ENCODE measurements around the gene MDN1.
"Not testable (repeated sequence)": the region's sequence is repeated elsewhere in the genome, so short reads cannot be mapped to it uniquely, and the experiment has no call there.

Gene MDN1

DNA sequence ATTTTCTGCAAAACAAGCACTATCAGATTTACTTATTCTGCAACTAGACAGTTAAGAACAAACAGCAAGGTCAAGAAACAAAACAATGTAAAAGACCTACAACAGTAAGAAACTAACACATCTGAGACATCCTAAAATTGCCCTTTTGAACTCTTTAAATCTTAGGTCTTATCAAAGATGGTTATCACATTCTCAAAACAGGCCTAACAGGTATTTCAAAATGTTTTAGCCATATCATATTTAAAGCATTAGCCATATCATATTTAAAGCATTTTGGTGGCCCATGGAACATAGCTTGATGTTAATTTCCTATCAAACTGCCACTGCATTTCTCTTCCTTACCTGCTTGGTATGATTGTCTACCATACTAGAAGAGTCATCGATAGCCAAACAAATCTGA is 169.9 kb downstream of the MDN1 start:
- DNase-seq (ENCODE audit: low read depth in 2 of 2), result no peak

DNA sequence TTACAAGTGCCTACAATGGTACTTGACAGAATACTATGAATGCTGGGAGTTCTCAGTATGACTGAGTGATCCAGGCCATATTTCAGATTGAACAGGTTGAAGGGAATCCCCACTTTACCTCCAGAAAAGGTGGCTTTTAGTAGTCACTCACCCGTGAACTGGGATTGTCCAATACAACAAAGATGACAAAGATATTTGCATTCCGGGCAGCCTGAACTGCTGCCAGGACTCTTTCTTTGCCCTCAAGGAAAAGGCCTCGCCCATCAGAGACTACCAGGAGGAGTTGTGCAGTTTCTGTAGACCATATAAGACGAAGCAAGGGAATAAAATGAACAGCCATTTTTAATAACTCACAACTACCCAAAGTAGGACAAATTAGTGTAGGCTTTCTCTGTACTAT is 174.7 kb downstream of the MDN1 start:
- DNase-seq (ENCODE audit: low read depth in 2 of 2), result no peak

DNA sequence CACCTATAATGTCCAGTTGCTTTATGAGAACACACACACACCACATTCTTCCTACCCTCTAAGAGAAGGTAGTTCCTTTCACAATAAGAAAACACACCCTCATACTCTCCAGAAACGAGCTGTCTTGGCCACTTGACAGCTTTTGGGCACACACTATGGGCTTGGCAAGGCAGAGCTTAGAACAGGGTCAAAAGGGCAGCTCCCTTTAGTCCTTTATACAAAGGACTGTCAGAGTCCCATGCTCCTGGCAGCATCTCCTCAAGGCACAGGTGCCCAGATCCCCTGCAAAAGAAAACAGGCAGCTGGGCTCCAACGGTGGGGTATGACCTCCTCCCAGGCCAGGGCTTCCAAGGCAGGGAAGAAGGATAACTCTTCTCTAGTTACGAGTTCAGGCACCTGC is 176.2 kb downstream of the MDN1 start:
- no peak for DNase-seq (ENCODE audit: low read depth in 2 of 2)

DNA sequence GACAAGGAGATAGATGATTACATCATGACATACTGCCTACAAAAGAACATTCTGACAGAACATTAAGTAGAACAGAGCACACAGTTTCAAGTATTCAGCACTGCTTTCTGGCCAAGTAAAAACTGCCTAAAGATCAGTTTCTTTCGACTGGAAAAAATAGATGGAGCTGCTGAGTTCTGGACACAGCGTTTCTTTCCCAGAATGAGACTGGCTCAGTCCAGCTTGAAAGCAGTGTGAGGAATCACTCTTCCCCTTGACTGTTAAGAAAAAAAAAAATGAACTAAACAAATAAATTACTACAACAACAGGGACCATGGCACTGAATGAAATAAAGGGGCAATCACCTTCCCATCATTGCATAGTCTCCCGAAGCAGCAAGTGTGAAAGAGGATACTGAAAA is 176.6 kb downstream of the MDN1 start:
- DNase-seq (ENCODE audit: low read depth in 2 of 2), result no peak

DNA sequence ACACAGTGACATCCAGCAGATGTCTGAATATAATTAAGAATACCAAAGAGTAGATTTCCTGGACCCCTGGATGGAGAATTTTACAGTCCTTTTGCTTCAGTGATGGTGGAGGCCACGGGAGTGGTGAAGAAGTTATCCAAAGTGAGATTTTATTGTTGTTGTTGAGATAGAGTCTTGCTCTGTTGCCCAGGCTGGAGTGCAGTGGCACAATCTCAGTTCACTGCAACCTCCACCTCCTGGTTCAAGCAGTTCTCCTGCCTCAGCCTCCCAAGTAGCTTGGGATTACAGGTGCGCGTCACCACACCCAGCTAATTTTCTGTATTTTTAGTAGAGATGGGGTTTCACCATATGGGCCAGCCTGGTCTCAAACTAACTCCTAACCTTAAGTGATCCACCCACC is 178.0 kb downstream of the MDN1 start:
- not testable (repeated sequence) for DNase-seq (ENCODE audit: low read depth in 2 of 2)

DNA sequence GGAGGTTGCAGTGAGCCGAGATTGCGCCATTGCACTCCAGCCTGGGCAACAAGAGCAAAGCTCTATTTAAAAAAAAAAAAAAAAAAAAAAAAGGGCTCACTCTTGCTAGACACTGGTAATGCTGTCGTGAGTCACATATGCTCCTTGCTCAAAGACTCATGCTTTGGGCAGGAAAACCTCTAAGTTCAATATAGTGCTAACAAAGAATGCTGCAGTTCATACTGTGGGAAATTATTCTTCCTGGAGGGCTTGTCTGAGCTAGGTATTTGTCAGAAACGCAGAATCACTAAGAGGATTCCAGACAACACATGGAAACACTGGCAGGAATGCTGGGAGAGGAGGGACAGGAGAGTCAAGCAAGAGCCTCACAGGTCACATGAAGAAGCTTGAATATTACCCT is 178.8 kb downstream of the MDN1 start:
- no peak for DNase-seq (ENCODE audit: low read depth in 2 of 2)

DNA sequence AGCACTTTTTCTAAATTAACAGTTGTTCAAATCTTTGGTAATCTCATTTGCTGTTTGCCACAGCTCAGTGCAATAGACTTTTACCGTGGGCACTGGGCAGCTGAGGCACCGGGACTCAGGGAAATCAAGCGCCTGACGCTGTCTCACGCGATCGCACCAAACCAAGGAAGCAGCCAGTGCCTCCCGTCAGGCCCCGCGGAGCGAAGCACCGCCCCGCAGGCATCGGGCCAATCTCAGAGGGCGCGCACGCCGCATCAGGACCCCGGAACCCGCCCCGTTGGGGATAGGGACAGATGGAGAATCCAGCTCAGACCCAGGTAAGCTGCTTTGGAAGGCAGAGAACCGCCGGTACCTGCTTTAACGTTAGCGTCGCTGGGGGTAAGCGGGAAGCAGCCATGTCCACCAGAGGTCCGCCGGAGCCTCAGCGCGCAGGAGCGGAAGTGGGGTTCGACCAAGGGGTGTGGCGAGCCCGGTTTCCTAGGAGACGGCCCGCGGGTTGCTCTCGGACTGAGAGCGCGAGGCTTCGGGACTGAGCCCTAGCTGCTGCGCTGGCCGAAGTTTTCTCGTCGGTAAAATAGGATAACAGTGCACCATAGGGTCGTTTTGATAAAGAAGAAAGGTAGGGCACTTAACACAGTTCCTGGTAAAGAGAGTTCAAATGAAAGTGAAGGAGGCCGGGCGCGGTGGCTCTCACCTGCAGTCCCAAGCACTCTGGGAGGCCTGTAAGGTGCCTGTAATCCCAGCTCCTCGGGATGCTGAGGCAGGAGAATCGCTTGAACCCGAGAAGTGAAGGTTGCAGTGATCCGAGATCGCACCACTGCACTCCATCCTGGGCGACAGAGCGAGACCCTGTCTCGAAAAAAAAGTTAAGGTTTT is 181.0 kb downstream of the MDN1 start, which contains the start of gene LYRM2:
Gene LYRM2, minus strand, starts transcription at position 428 of the 876 bp plus-strand sequence. Its CDS starts 31 bp downstream, at position 397.
- DNase-seq (ENCODE audit: low read depth in 2 of 2), result peak; percentile 89 to 90

DNA sequence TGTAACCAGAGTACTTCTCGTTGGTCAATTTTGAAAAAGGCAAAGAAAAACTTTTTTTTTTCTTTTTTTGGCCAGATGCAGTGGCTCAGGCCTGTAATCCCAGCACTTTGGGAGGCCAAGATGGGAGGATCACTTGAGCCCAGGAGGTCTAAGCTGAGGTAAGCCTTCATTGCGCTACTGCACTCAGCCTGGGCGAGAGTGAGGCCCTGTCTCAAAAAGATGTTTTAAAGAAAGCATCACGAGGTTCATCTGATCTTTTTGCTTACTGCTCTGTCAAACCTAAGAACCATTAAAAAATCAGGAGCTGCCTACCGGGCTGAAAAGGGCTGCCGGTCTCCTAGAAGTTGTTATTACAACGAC is 181.7 kb downstream of the MDN1 start:
- no peak for DNase-seq (ENCODE audit: low read depth in 2 of 2)

DNA sequence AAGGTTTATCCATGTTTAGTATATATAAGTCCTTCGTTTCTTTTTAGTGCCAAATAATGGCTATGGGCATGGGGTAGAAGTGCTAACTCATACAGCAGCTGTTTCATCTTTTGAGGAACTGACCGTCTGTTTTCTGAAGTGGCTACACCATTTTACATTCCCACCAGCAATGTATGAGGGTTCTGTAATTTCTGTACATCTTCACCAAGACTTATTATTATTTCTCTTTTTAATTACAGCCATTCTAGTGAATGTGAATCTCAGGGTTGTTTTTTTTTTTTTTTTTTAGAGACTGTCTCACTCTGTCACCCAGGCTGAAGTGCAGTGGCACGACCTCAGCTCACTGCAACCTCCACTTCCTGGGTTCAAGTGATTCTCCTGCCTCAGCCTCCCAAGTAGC is 183.2 kb downstream of the MDN1 start:
- DNase-seq (ENCODE audit: low read depth in 2 of 2), result not testable (repeated sequence)

DNA sequence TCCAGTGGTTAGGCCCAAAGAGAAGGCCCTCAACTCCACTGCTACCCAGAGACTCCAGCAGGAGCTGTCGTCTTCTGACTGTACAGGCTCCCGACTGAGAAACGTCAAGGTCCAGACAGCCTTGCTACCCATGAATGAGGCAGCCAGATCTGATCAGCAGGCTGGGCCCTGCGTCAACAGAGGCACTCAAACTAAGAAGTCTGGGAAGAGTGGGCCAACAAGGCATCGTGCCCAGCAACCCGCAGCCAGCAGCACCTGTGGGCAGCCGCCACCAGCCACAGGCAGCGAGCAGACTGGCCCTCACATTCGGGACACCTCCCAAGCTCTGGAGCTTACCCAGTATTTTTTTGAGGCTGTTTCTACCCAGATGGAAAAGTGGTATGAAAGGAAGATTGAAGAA is 189.1 kb downstream of the MDN1 start:
- no peak for DNase-seq (ENCODE audit: low read depth in 2 of 2)

DNA sequence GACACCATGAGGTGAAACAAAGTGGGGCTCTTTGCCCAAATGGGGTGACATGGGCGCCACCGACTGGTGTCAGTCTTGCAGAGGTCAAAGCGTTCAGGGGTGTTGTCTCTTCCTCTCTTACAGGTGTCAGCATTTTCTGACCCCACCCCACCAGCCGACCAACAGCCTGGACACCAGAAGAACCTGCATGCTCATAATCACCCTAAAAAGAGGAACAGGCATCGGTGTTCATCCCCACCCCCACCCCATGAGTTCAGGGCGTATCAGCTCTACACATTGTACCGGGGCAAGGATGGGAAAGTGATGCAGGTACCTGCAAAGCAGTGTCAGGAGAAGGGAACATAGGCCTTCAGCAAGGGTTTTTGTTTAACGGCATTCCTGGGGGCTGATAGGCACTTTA is 195.8 kb downstream of the MDN1 start:
- DNase-seq (ENCODE audit: low read depth in 2 of 2), result no peak

DNA sequence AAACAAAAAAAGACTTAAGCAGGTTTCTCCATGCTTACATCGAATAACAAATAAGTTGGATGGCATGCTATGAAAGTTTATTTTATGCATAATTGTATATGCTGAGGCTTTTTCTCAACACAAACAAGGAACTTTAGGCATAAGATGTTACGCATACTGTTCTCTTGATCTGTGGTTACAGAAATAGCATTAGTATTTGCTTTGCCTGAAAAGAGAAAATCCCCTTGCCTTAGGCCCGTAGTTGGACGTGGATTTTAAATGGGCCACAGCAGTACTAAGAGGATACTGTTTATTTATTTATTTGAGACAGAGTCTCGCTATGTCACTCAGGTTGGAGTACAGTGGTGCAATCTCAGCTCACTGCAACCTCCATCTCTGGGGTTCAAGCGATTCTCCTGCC is 200.0 kb downstream of the MDN1 start:
- no peak for DNase-seq (ENCODE audit: low read depth in 2 of 2)

DNA sequence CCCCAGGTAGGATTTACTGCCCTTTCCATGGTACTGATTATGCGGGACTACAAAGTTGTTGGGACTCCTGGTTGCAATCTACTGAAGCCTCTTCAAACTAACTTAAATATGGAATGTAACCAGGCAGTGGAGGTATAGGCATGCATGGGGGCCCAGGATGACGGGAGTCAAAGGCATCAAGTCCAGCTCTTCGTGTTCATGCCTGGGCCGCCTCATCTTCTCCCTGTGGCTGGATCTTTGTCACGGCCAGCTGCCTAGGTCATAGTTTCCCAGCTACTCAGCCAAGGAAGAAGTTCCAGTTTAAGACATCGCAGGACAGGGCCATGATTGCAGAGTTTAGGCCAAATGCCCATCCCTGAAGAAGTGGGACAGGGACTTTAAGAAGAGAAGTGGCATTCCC is 201.6 kb downstream of the MDN1 start:
- no peak for DNase-seq (ENCODE audit: low read depth in 2 of 2)

DNA sequence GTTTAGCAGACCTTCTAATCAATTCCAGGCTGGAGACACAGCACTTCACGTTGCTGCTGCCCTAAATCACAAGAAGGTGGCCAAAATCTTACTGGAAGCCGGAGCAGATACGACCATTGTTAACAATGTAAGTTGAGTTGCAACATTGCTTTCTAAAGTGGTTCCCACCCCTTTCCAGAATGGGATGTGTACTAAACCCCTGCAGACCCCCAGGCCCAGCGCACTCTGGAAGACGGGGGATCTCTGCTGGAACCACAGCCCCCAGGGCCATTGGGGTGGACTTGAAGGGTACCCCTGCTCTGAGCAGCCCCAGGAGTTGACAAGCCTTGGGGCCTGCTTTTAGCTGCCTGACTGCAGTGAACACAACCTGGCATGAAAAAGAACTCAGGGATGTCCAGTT is 203.1 kb downstream of the MDN1 start:
- DNase-seq (ENCODE audit: low read depth in 2 of 2), result no peak

DNA sequence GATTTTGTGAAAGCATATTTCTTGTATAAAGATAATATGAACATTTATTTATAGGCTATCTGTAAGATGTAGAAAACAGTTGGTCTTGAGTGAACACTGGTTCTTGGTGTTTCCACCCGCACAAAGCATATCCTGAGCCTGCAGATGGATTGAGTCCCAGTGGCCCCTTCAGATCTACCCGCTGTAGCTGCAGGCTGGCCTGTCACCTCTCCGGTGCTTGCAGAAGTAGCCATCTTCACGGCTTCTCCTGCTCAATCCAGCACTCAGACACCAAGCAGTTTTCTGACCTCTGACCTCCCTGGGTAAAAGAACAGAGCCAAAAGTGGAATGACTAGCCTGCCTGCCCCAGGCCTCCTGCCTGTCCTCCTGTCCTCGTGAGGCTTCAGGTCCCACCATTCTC is 203.7 kb downstream of the MDN1 start:
- DNase-seq (ENCODE audit: low read depth in 2 of 2), result no peak

DNA sequence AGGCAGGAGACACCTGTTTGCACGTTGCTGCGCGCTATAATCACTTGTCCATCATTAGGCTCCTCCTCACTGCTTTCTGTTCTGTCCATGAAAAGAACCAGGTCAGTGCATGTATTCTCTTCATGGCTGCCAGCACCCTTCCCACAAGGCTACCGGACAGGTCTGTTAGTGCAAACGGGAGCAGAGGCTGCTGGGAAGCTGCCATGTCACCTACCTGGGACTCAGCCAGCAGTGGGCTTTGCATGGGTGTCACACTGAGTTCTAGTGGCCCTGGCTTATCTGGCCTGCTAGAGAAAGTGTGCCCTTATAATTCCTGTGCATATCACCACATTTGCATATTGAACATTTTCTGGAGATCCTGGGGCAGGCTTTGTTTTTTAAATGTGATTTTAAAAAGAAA is 205.8 kb downstream of the MDN1 start:
- no peak for DNase-seq (ENCODE audit: low read depth in 2 of 2)

DNA sequence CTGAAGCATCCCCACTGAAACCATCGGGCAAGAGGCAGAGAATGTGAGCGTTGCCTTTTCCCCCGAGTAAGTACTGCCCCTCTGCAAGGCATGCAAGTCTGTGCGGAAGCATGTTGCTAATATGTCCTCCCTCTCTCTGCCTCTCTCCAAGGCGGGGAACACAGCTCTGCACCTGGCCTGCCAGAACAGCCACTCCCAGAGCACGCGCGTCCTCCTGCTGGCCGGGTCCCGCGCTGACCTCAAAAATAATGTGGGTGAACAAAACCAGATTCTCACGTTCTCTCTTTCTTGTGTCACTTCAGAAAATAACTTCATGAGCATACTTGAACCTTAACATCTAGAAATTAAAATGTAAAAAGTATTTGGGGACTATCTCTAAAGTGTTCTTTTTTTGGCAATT is 207.5 kb downstream of the MDN1 start:
- no peak for DNase-seq (ENCODE audit: low read depth in 2 of 2)

DNA sequence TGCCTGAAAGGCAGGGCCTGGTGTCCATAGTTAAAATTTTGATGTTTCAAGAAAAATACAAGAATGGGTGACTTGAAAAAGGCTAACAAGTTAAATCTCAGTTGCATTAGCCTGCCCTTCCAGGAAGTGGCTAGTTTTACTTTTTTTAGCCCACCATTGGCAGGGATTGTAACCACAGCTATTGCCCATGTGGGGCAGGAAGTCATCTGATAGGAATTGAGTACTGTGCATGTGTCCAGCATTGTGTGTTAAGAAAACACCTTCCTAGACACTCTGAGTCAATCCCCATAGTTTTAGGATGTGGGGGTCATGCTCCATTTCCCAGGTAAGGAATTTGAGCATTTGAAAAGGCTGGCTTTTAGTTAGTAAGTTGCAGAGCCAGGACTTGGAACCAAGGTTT is 207.9 kb downstream of the MDN1 start:
- no peak for DNase-seq (ENCODE audit: low read depth in 2 of 2)

DNA sequence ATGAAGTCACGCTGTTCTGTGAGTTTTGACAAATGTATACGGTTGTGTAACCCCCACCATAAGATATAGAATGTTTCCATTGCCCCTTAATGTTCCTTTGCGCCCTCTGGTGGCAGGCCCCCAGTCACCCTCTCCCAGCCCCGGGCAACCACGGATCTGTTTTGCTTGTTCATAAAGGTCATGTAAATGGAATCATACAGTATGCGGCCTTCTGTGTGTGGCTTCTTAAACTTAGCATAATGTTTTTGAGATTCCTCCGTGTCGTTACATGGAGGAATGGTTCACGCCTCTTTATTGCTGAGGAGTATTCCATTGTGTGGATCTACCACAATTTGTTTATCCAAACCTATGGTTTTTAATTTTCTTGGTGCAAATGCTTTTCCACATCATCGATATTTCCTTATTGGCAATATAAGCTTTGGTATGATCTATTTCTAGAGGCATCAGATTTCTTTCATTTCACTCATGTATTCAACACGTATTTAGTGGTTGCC is 209.4 kb downstream of the MDN1 start:
- DNase-seq (ENCODE audit: low read depth in 2 of 2), result peak; percentile 53 to 77

DNA sequence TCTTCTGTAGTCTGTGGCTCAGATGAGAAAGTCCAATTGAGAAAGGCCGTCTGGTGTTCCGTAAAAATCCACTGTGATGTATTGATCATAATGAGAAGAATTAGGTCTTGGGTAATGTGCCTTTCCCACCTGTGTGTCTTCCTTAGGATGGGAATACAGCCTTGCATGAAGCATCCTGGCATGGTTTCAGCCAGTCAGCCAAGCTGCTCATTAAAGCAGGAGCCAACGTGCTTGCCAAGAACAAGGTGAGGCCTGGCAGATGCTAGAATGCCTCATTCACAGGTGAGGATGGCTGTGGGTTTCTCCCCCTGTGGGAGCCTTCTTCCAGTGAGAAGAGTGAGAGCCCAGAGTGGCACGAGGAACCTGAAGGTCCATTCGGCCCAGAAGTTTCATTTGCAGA is 213.7 kb downstream of the MDN1 start:
- DNase-seq (ENCODE audit: low read depth in 2 of 2), result no peak

DNA sequence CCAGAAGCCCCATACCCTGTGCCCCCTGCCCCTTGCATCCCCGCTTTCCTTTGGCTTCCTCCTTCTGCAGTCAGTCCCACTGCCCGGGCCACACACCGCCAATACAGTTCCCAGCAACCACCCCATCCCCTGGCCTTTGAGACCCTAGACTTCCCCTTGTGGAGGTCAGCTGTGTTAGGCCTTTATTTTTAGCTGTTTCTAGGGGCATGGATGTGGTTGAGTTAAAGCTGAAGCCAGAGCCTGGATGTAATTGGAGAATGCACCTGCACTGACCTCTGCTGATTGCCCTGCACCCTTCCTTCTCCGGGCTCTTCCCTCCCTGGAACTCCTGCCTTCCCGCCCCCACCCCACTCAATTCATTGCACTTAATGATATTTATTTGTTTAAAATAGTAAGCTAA is 214.9 kb downstream of the MDN1 start:
- DNase-seq (ENCODE audit: low read depth in 2 of 2), result no peak

DNA sequence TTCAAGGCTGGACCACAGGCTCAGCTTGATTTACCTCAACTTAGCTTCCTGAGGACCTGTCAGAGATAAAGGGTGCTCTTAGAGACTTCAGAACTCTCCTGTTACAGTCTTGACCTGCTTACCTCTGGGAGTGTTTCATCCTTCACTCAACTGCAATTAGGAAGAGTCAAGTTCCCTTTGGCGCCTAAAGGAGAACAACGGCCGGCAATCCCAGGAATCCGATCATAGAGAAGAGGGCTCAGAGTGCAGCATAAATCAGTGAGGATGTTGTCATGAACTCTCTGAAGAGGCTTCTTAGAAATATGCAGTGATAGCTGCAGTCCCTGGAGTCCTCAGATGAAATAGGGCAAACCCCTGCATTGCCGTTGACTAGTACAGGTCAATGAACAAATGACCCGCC is 217.4 kb downstream of the MDN1 start:
- DNase-seq (ENCODE audit: low read depth in 2 of 2), result no peak

DNA sequence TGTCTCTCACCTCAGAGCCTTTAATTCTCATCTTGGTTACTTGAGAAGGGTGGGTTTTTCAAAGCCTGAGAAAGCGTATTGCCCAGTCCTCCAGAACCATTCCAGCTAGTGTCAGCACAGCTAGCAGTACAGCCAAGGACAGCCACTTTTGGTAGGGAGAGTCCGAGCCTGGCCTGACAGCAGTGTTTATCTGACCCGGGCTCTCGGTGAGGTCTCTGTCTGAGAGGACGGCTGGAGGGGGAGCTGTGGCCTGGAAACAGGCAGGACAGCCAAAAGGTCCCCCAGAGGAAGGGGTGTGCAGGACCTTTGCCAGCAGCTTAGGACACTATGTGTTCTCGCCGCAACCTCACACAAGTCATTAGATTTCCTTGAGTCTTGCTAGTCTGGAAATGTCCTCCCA is 219.9 kb downstream of the MDN1 start:
- DNase-seq (ENCODE audit: low read depth in 2 of 2), result no peak

DNA sequence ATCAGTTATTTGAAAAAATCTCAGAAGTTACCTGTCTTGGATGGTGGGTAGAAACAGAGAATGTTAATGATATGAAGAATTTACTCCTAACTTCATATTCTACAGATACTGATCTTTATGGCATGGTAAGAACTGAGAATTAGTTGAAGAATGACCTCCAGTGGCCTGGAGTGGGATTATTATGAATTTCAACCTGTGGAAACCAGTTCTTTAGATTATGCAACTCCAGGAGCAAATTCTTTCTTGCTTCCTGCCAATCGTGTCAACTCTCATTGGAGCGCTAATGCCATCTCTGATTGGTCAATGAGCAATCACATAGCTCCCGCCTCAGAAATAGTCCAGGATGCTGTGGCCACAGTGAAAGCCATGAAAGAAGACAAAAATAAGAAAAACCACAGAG is 221.6 kb downstream of the MDN1 start:
- DNase-seq (ENCODE audit: low read depth in 2 of 2), result no peak
